ENCODE results near the gene SPOCD1.

SPOCD1 gene

DNA sequence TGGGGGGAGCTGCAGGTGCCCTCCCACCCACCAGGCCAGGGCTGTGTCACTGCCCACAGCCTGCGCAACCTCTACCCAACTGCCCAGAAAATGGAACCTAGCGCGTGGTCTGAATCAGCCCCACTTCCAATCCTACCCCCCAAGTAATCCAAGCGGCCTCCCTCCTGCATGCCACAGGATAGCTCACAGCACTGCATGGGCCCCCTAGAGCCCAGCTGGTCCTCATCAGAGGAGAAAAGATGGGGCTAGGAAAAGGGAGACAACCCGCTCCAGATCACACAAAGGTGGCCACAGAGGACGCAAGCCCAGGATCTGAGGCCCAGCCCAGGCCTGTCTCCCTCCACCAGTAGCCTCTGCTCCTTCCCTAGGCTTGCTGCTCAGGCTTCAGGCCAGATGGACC is 57.8 kb downstream of the SPOCD1 start:
- no peak for DNase-seq (ENCODE audit: low read depth in 1 of 2, low spot score in 1 of 2)

DNA sequence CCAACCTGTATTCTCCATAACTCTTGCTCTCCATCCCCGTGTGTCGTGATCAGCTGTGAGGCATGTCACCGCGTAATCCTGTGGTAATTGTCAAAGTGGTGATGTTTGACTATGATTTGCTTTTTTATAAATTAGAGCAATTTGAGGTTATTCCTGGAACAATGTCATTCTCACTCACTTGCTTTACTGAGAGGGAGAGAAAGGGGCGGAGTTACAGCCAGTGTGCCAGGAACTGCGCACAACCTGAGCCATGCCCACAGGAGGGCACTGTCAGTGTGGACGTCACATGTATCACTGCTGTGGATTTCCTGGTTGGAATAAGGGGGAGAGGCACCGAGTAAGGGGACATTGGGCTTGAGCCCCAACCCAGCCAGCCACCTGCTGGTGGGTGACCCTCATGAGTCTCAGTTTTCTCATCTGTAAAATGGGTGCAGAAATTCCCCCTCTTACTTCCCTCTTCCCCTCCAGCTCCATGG is 58.6 kb downstream of the SPOCD1 start:
- no peak for DNase-seq (ENCODE audit: low read depth in 1 of 2, low spot score in 1 of 2)

DNA sequence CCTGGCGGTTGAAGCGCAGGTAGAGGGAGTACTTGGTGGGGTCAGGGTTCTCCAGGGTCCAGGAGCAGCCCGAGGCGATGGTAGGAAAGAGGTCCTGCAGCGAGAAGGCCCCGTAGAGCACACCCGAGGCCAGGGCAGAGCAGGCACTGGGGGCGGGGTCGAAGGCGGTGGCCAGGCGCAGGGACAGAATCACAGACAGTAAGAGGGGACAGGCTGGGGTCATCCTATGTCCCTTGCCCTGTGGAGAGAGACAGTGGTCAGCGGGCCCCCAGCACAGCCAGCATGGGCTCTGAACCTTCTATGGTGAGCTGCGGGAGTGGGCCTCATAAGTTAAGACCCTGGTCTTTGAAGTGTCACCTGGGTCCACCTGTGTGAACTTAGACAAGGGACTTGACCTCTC is 59.2 kb downstream of the SPOCD1 start:
- no peak for DNase-seq (ENCODE audit: low read depth in 1 of 2, low spot score in 1 of 2)

DNA sequence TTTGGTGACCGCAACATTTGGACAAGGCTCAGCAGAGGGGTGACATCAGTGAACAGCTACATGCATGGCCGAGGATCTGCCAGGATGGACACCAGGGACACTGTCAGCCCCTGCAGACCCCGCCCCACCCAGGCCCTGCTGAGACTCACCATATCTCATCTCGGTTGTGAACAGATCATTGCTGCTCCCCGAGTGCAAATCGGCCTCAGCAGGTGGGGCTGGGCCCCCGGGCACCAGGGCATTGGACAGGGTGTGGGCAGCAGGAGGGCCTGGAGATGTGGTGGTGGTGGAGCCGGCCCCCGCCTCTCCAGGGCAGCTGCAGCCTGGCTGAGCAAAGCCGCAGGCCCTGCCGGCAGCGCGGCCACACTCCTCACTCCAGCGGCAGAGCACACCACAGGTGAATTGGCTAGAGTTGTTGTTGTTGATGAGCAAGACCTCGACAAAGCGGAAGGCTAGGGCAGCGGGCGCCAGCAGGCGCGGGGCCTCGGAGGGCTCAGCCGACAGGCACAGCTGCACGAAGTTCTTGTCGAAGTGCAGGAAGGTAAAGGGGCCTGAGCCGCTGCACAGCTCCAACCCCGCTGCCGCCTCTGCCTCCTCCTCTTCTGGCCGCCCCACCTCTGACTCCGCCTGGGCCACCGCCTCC is 59.9 kb downstream of the SPOCD1 start:
- no peak for DNase-seq (ENCODE audit: low read depth in 1 of 2, low spot score in 1 of 2)

DNA sequence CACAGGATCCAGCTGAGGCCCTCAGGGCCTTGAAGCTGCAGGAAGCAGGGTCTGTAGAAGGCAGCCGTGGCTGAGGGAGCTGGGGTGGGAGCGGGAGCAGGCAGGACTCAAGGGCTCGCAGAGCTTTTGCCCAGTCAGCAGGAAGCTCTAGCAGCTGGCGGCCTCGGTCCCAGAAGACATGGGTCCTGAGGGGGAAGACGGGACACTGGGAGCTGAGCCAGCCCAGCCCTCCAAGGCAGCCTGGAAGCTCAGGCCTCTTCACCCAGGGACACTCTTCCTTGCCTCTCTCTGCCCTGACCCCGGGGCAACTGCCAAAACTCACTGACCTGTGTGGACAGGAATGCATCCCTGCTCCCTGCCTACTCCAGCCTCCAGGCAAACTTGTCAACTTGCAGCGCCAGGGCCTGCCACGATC is 60.6 kb downstream of the SPOCD1 start:
- no peak for DNase-seq (ENCODE audit: low read depth in 1 of 2, low spot score in 1 of 2)

DNA sequence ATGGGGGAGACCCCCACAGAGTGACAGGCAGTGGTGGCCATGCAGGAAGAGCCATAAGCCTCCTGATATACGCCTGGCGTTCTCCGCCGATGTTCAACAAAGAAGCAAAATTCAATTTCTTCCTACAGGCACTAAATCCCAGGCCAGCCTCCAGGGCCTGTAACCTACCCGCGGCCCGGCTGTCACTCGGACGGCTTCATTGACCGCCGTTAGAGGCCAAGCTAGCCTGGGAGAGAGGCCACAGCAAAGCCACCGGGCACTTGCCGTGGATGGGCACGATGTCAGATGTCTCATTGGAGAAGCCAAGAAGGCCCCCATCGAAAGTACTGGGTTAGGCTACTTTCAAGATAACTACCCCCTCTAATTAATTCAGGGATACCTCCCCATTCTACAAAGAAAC is 61.4 kb downstream of the SPOCD1 start:
- DNase-seq (ENCODE audit: low read depth in 1 of 2, low spot score in 1 of 2): no peak

DNA sequence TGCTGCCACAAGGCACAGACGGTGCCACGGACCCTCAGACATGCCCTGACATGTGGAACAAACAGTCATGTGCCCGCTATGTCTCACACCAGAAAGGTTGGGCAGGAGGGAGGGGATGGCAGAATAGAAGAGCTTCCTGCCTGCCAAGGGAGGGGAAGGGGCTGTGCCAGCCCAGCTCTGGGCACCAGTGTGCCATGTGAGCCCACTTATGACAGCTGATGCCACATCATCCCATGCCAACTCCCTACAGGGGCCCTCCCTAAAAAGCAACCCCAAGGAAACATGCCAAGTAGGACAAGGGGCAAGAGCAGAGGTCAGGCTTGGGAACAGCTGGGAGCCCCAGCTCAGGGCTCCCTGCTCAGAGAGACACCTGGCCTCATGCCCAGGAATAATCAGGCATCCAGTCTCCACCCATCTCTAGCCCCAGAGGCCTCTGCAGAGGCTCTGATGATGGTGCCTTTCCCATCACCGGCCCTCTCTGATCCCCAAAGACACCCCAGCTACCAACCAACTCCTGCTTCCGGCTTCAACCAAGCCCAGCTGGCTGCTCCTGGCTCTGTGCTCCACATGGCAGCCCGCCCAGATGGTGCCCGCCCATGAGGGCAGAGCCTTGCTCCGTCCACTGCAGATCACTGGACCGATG is 62.0 kb downstream of the SPOCD1 start:
- DNase-seq (ENCODE audit: low read depth in 1 of 2, low spot score in 1 of 2): no peak

DNA sequence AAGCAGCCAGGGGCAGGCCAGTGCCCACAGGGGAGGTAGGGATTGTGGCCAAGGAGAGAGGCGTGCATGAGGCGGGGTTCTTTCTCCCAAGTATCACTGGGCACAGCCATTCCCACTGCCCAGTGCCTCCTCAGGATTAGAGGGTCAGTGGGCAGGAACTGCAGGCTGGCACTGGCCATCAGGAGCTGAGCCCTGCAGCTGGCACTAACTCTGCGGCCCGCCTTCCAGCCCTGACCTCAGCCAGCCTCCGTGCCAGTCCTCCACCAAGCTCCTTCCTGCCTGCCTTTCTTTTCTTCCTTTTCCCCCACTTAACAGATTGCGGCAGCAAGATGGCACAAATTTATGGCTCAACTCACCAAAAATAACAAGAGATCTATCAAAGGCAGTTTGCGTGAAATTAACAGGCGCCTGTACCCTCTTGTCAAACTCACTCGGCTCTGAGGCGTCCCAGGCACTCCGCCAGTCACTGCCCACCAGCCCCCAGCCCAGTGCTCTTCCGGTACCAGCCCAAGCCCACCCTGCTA is 62.8 kb downstream of the SPOCD1 start:
- DNase-seq (ENCODE audit: low read depth in 1 of 2, low spot score in 1 of 2): no peak

DNA sequence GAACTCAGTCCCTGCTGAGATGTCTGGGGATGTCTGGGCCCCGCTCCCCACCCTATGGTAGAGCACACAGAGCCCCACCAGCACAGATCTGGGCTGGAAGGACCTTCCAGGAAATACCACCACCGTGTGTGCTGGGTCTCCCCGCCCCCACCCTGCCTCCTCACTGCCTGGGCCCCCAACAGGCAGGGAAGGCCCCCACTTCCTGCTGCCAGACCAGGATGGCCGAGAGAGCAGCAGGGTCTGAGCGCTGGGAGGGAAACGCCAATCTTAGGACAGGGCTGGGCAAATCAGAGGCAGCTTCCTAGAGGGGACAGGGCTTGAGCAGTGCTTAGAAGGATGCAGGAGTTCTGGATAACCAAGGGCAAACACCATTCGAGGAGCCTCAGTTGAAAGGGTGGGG is 63.6 kb downstream of the SPOCD1 start:
- no peak for DNase-seq (ENCODE audit: low read depth in 1 of 2, low spot score in 1 of 2)

DNA sequence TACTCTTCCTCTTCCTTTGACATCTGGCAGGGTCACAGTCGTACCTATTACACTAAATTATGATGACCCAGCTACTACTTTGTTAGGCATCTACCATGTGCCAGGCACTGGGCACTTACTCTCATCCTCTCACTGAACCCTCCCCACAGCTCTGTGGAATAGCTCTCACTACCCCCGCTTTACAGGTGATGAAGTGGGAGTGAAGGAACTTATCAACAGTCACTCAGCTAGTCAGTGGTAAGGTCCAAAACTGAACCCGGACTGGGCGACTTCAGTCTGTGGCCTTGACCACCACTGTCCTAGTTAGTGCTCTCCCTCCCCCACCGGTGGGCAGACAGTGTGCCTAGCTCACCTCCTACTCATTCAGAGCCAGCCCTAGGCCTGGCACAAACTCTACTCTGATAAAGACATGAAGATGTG is 64.0 kb downstream of the SPOCD1 start:
- DNase-seq (ENCODE audit: low read depth in 1 of 2, low spot score in 1 of 2): no peak

DNA sequence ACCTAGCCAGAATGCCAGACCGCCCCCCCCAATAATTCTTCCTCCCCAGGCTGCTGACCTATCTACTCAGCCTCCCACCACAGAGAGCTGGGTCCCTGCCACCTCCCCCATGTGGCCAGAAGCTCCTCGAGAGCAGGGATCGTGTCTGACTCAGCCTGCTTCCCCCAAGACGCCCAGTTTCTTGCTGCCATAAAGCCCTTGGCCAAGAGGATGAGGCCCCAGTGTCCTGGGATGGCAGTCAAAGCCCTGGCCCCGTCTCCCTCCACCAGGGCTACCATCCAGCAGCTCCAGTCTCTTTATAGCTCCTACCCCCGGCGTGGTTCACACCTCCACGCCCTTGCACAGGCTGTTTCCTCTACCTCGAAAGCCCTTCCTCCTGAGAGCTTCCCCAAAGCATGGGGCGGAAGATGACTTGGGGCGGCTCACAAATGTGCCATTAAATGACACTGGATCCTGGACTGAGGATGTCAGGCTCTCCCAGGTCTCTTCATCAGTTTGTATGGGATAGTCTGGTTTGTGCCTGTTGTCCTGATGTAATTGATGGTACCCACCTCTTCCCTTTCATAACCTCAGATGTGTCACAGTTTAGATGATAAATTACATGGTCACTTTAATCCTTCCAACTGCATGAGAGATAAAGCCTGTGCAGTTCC is 64.8 kb downstream of the SPOCD1 start:
- DNase-seq (ENCODE audit: low read depth in 1 of 2, low spot score in 1 of 2): no peak

DNA sequence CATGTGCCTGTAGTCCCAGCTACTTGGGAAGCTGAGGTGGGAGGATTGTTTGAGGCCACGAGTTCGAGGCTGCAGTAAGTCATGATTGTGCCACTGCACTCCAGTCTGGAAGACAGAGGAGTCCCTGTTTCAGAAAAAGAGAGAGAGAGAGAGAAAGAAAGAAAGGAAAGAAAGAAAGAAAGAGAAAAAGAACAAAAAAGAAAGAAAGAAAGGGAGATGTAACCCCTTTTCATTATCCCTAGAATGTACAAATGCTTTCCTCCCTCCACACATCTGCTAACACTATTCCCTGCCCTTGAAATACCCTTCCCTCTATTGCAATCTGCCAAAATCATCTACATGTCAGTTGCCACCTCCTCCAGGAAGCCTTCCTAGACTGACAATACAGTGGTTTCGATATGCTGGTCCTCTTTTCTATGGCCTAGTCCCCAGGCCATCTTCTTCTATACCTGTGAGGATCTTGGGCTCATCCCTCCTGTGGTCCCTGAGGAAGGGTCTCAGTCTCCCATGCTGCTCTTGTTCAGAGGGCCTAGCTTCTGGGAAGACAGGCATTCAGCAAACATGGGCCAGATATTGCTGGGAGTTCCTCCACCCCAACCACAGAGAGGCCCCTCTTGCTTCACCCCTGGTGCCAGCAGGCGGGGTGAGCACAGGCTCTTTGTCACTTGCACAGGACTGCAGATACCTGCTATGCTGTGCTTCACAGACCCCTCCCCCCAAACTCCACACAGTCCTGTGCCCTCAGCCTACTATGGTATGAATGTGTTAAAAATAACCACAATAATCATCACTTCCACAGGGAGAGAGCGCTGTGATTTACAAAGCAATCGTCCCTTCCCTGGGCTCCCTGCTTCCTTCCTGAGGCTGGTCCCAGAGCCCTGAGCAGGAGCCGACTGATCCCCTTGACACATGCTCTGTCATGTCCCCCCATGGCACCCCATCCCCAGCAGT is 65.8 kb downstream of the SPOCD1 start:
- DNase-seq (ENCODE audit: low read depth in 1 of 2, low spot score in 1 of 2): no peak

DNA sequence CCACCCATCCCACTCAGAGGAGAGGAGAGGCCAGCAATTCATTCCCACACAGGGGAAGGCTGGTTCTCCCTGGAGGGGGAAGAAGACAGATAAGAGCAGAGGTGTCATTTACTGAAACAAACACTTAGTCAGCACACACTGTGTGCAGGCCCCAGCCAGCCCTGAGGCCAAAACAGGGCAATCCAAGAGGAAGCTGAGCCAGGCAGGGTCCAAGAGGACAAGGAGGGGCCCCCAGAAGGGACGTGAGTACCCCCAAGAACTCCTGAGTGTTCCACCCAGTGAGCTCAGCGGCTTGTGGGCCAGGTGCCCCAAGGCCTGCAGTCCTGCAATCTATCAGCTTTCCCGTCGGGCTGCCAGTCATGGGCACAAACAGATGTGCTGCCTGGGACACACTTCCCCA is 67.5 kb downstream of the SPOCD1 start:
- no peak for DNase-seq (ENCODE audit: low read depth in 1 of 2, low spot score in 1 of 2)

DNA sequence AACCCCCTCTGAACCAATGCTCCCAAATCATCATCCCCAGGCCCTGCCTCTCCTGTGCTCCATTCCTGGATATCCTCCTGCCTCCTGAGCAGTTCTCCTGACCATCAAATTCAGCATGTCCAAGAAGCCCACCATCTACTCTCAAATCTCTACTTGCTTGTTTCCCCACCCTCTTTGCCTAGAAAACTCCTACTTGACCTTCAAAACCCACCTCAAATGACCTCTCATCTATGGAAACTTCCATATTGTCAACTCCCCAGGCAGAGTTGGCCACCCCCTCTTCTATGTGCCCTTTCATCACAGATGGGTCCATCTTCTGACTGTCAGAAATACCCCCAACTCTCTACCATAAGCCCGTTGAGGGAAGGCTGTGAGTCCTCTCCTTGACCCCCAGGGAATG is 68.5 kb downstream of the SPOCD1 start:
- no peak for DNase-seq (ENCODE audit: low read depth in 1 of 2, low spot score in 1 of 2)

DNA sequence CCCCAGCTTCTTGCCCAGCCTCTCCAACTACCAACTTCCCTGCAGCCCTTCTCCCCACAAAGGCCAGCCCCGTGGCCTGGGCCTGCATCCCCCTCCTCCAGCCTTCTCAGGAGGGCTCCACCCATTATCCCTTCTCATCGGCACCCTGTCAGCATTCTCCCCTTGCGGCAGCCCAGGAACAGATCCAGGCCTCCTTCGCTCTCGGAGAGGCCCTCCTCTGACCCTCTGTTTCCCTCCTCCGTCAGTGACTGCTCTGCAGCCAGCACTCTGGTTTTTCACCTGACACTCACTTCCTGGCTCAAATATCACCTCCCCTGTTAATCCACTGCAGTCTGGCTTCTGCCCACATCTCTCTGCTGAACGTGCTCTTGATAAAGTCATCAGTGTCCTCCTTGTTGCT is 69.1 kb downstream of the SPOCD1 start:
- no peak for DNase-seq (ENCODE audit: low read depth in 1 of 2, low spot score in 1 of 2)

DNA sequence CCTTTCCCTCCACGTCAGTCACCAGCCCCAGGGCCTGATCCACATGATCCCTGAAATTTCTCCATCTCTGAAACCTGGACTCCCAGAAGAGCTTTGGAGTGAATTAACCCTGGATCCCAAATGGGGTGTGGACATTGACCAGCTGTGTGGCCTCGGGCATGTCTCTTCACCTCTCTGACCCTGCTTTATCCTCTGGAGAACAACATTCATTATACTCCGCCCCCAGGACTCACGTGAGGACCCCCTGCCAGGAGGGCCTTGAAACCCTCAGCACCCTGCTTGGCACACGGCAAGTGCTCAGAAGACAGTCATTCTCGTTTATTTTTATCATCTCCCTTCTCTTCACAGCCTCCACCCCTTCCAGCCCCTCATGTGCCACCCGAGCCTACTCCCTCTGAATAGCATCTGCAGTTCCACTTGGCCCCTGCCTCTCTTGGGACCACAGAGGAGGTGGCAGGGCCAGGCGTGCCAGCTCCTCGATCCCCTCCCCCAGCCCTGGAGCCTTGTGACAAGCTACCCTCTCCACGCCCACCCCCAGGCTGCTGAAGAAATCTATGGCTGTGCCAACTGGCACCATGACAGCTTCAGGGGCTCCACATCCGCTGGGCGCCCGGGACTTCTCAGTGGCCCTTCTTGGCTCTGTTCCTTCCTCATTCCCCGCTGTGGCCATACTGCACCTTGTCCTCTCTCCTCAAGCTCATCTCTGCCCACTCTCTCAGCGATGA is 69.7 kb downstream of the SPOCD1 start:
- no peak for DNase-seq (ENCODE audit: low read depth in 1 of 2, low spot score in 1 of 2)

DNA sequence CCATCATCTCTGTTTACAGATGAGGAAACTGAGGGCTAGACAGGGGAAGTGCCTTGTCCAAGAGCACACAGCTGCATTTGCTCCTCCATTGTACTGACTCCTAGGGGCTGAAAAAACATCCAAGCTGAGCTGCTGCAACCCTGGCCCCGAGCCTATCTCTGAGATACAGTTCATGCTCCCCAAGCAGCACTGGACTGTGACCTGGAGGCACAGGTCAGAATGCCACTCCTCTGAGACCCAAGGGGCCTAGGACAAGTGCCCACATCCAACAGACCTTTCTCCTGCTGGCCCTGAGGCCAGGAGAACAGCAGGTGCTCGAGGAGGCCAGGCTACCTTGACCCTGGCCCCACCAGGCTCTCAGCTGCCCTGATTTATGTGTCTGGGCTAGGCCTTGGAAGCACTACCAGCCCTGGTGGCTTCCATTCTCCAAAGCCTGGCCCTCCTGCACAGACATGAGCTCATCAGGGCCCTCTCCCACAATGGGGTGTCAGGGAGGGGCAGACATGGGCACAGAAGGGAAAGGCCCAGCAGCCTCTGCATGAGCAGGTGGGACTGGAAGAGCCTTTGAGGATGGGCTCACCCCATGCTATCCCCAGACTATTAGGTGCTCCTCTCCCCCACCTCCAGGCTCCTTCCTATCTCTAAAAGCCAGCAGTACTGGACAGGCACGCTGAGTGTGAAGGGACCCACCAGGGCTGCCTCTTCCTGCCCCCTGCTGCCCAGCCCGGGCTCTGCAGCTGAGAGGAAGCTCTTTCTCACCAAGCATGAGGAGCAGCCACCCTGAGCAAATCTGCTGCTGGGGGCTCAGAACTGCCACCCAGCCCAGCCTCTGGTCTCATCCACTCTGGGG is 70.5 kb downstream of the SPOCD1 start:
- DNase-seq (ENCODE audit: low read depth in 1 of 2, low spot score in 1 of 2): peak in 1 of 2 donors; percentile 27

DNA sequence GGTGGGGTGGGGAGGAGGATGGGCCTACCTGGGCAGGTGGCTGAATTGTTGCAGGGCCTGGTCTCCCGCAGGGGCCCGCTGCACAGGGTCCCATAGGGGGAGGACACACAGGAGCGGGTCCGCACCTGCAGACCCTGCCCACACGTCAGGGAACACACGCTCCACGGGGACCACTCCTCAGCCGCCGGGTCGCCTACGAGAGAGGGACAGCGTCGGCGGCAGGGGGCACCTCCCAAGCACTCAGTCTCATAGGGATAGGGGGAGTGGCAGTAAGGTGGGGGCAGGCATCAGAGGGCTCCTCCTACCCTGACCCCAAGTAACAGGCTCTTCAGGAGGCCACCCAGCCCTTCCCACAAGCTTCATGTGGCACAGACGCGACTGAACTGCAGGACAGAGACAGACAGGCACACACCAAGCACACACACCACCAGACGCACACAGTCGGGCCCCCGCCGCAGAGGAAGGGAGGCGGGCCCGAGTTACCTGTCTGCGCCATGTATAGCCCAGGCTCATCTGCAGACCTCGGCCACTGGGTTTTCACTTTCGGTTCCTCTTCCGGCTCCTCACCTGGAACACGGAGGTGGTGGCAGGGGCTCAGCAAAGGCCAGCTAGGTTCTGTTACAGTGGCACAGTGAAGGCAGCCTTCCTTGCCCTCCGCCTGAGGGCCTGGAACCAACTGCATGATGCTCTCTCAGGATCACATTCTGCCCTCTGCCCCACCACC is 71.5 kb downstream of the SPOCD1 start:
- no peak for DNase-seq (ENCODE audit: low read depth in 1 of 2, low spot score in 1 of 2)

All from activated CD4-positive, alpha-beta T cell treated with anti-CD3 and anti-CD28 coated beads, Interleukin-2, amount 50 U/mL, for 24 hours (primary cell).